Stimulated activated CD4-positive, alpha-beta T cell treated with anti-CD3 and anti-CD28 coated beads, TNF-alpha, amount 100 ng/mL, for 1 hour (primary cell): ENCODE data around the gene RWDD2A.
A peak's percentile ranks its signal among the peaks of the same experiment; 100 is the strongest.
"Not testable (repeated sequence)": the region's sequence is repeated elsewhere in the genome, so short reads cannot be mapped to it uniquely, and the experiment has no call there.

ENCODE experiments used
- DNase-seq, 3 donors: peaks; one replicate each; pipeline ENCODE4 v3.0.0-alpha.2; 2020; ENCODE audit warnings: low read depth in 3 of 3, low spot score in 1 of 3

RWDD2A gene

GRCh38 chr6:83192871-83193746 is at the start of gene RWDD2A, which contains the start of gene PGM3:
Gene RWDD2A (plus strand): TSS chr6:83193357. CDS start chr6:83194452, 1,095 bp downstream.
Gene PGM3 (minus strand): TSS chr6:83193265. CDS start chr6:83191012, 2,253 bp downstream.
- peak; percentile 47 to 80 (median 79) for DNase-seq

- DNase-seq, result no peak
These were observed 42.0 kb upstream of the RWDD2A start for GRCh38 chr6:83151114-83151513.

- no peak for DNase-seq
These were observed 40.2 kb upstream of the RWDD2A start for GRCh38 chr6:83152913-83153312.

- no peak for DNase-seq
These were observed 39.2 kb upstream of the RWDD2A start for GRCh38 chr6:83153883-83154521.

- no peak for DNase-seq
These were observed 37.4 kb upstream of the RWDD2A start for GRCh38 chr6:83155794-83156193.

GRCh38 chr6:83160167-83160566 is 33.0 kb upstream of the RWDD2A start:
- DNase-seq, result no peak

GRCh38 chr6:83167726-83168278 is 25.4 kb upstream of the RWDD2A start:
- no peak for DNase-seq

GRCh38 chr6:83168556-83168955 is 24.6 kb upstream of the RWDD2A start:
- DNase-seq, result no peak

GRCh38 chr6:83169106-83169505 is 24.1 kb upstream of the RWDD2A start:
- DNase-seq, result no peak

- no peak for DNase-seq
These were observed 23.6 kb upstream of the RWDD2A start for GRCh38 chr6:83169511-83169910.

- no peak for DNase-seq
These were observed 16.9 kb upstream of the RWDD2A start for GRCh38 chr6:83176246-83176645.

- no peak for DNase-seq
These were observed 12.7 kb upstream of the RWDD2A start for GRCh38 chr6:83180426-83180950.

- no peak for DNase-seq
These were observed 11.0 kb upstream of the RWDD2A start for GRCh38 chr6:83182114-83182513.

GRCh38 chr6:83183082-83183828 is 9.9 kb upstream of the RWDD2A start:
- no peak for DNase-seq

- DNase-seq, result no peak
These were observed 8.1 kb upstream of the RWDD2A start for GRCh38 chr6:83185096-83185495.

- DNase-seq, result no peak
These were observed 4.7 kb upstream of the RWDD2A start for GRCh38 chr6:83188501-83188900.

- DNase-seq, result no peak
These were observed 2.5 kb upstream of the RWDD2A start for GRCh38 chr6:83190626-83191025.

- not testable (repeated sequence) for DNase-seq
These were observed 1.2 kb upstream of the RWDD2A start for GRCh38 chr6:83191974-83192373.

- no peak for DNase-seq
These were observed 701 bp upstream of the RWDD2A start for GRCh38 chr6:83192456-83192855.

- peak in 1 of 3 donors; percentile 3 for DNase-seq
These were observed 800 bp downstream of the RWDD2A start for GRCh38 chr6:83193747-83194566.
